ENCODE results near the gene FLYWCH2.
A peak's percentile ranks its signal among the peaks of the same experiment; 100 is the strongest.

The FLYWCH2 gene

GRCh38 chr16:2884041-2884451, 1.0 kb downstream of the FLYWCH2 start:
- no peak for DNase-seq

DNA sequence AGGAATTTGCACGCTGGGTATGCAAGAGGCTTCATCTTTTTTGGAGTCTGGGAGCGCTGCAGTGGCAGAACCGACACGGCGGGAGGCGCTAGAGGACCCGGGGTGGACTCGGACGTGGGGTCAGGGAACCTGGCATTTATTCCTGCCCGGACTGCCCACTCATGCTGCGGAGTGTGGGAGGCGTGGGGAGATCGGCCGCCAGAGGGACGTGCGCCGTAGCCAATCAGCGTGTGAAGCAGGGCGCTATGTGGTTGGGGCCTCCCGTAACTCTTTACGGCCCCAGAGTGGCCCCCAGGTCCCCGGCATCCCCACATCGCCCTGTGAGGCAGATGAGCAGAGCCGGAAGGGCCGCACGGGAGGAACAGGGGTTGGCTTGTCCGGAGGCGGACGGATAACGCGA, 11.2 kb downstream of the FLYWCH2 start:
- no peak for DNase-seq

- DNase-seq, result no peak
These were observed 12.8 kb downstream of the FLYWCH2 start for GRCh38 chr16:2895813-2896212.

DNA sequence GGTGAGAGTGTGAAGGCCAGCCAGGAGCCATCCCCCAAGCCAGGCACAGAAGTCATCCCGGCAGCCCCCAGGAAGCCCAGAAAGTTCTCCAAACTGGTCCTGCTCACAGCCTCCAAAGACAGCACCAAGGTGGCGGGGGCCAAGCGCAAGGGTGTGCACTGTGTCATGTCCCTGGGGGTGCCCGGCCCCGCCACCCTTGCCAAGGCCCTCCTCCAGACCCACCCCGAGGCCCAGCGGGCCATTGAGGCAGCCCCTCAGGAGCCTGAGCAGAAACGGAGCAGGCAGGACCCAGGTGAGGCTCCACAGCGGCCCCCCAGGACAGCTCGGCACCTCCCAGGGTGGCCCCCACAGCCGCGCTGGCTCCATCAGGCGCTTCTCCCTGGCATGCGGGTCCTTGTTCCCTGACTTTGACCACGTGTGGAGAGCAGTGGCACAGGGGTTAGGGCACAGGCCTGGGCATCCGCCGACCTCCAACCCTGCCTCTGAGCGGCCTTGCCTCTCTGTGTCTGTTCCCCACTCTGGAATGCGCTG, 13.5 kb downstream of the FLYWCH2 start:
- no peak for DNase-seq

DNA sequence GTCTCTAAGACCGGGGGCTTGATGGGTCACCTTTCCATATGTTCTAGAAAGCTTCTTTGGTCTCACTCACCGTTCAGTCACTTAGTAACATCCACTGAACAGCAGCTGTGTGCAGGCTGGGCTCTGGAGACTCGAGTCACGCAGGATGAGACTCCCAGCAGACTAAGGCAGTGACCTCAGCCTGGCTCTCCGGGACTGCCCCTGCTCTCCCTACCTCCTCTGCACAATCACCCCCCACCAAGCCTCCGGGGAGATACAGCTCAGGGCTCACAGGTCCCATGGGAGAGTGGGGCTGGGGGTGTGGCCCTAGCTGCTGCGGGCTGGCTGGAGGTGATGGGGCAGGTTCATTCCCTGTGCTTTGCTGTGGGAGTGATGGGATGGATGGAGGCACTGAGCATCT, 14.1 kb downstream of the FLYWCH2 start:
- DNase-seq, result peak in 1 of 2 donors; percentile 66

- no peak for DNase-seq
These were observed 16.0 kb downstream of the FLYWCH2 start for GRCh38 chr16:2898831-2899563.

DNA sequence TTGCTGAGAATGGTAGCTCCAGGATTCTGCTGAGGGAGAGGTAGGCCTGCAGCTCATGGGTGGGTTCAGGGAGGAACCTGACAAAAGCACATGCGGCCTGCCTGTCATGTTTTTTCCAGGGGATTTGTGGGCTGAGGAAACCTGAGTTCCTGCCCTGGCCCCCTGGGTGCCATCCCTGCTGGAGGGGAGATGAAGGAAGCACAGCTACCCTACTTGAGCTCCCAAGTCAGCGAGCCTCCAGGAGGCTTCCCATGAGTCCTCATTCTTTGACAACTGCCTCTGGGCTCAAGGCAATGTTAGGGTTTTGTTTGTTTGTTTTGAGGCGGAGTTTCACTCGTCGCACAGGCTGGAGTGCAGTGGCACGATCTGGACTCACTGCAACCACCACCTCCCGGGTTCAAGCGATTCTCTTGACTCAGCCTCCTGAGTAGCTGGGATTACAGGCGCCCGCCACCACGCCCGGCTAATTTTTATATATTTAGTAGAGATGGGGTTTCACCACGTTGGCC, 16.6 kb downstream of the FLYWCH2 start:
- DNase-seq, result no peak

GRCh38 chr16:2900526-2901075, 17.6 kb downstream of the FLYWCH2 start:
- no peak for DNase-seq

- no peak for DNase-seq
These were observed 19.5 kb downstream of the FLYWCH2 start for GRCh38 chr16:2902337-2903130.

GRCh38 chr16:2904100-2904921, 21.3 kb downstream of the FLYWCH2 start:
- peak; percentile 80 to 83 for DNase-seq

- no peak for DNase-seq
These were observed 21.9 kb downstream of the FLYWCH2 start for GRCh38 chr16:2904922-2905240.

- peak; percentile 94 to 95 for DNase-seq
These were observed 22.4 kb downstream of the FLYWCH2 start for GRCh38 chr16:2905241-2905987.

DNA sequence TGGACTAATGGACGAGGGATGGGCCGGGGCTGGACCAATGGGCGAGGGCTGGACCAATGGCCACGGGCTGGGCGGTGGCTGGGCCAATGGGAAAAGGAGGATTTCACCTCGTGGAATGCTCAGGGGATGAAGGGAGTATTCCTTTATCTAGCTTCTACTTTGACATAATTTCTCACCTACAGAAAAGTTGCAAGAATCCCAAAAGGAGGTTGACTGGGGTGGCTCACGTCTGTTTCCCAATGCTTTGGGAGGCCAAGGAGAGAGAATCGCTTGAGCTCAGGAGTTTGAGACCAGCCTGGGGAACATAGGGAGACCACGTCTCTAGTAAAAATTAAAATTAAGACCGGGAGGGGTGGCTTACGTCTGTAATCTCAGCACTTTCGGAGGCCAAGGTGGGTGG, 23.0 kb downstream of the FLYWCH2 start:
- no peak for DNase-seq

DNA sequence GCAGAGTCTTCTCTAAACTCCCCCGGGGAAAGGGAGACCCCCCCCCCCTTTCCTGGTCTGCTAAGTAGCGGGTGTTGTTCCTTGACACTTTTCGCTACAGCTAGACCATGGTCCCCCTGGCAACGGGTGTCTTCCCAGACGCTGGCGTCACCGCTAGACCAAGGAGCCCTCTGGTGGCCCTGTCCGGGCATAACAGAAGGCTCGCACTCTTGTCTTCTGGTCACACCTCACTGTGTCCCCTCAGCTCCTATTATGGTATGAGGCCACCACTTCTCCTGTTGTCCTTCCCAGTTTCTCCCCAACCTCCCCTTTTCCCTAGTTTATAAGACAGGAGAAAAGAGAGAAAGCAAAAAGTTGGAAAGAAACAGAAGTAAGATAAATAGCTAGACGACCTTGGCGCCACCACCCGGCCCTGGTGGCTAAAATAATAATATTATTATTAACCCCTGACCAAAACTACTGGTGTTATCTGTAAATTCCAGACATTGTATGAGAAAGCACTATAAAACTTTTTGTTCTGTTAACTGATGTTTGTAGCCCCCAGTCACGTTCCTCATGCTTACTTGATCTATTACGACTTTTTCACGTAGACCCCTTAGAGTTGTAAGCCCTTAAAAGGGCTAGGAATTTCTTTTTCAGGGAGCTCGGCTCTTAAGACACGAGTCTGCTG, 24.2 kb downstream of the FLYWCH2 start:
- peak; percentile 72 to 79 for DNase-seq

DNA sequence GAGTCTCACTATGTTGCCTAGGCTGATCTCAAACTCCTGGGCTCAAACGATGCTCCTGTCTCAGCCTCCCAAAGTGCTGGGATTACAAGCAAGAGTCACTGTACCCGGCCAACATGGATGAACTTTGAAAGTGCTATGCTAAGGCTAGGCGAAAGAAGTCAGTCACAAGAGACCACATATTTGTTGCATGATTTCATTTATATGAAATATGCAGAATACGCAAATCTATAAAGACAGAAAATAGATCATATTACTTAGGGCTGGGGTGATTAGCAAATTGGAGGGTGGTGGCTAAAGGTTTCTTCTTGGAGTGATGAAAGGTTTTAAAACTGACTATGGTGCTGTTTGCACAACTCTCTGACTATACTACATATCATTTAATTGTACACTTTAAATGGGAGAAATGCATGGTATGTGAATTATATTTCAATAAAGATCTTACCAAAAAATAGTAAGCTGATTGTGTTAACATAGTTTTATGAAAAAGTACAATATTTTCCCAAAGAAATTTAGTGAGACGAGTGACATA, 27.5 kb downstream of the FLYWCH2 start:
- DNase-seq, result no peak

GRCh38 chr16:2911638-2912329, 28.8 kb downstream of the FLYWCH2 start, which contains the start of gene FLYWCH1:
Gene FLYWCH1, plus strand, starts transcription at chr16:2911931. Its CDS starts 17,755 bp downstream, at chr16:2929686.
- peak; percentile 98 for DNase-seq

DNA sequence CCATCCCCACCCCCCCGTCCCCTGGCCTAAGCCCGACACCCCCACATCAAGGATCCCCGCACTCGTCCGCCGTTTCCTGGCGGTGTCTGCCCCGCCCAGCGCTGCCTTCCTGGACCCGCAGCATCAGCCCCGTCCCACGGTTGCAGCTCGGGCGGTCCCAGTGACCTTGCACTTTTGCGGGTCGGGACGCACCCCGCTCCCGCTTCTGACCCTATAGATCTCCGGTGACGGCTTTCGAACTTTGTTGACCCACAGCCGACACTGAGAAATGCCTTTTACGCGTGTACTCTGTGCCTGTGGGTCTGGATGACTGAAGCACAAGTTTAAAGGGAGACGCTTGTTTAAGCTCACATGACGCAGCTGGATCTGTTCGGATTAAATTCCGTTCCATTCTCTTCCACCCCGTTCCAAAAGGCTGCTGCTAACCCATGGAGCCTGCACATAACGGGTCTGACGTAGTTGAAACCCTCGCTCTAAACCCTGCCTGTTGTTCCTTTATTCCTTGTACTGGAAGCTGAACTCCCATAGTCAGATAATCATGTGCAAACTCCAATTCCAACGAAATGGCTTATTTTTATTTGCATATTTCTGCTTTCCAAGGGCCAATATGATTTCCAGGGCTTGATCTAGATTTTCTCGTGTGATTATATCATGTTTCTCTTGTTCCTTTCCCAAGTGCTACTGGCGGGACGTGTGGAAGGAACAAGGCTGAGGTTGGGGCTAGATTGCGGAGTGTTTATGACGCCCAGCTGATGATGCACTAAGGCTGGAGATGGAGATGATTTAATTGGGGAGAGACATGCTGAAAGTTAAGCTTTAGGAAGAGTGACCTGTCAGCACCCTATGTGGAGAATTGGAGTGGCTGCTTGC, 29.6 kb downstream of the FLYWCH2 start:
- DNase-seq, result peak; percentile 7 to 23

DNA sequence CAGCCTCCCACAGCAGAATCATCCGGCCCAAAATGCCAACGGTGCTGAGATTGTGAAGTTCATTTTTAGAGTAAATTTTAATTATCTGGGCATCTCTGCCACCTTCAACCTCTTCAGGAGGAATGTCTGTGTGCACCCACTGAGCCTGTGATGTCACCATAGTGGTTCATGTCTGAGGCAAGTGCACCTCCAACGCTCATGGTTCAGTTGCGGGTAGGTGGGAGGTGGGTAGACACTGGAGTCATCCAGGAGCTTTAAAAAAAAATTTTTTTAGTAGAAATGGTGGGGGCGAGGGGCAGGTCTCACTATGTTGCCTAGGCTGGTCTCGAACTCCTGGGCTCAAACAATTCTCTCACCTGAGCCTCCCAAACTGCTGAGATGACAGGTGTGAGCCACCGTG, 30.6 kb downstream of the FLYWCH2 start:
- no peak for DNase-seq

DNA sequence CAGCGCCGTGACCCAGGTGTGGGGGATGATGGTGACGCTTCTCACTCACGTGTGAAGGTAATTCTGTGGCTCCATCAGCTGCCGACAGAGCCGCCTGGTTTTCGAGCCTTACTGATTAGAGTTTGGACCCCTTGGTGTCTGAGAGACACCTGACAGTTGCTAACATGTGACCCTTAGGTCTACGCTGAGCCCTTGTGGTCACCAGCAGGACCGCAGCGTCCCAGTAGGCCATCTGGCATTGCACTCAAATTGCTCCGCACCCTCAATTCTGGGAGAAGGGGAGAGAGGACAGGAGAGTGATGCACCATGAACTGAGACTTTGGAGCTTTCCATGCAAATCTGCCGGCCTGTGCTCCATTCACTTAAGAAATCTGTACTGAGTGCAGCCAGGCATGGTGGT, 31.2 kb downstream of the FLYWCH2 start:
- DNase-seq, result no peak

Data from CD4-positive, alpha-beta T cell treated with Interleukin-1 beta for 1 hour (primary cell).